ENCODE data around the gene C5orf15. TPM values are rescaled to one million over a fixed set of nuclear protein-coding genes. Genes with fewer than 3 reads are reported as not detected.

The C5orf15 gene
- 64.4 TPM for total RNA-seq

DNA sequence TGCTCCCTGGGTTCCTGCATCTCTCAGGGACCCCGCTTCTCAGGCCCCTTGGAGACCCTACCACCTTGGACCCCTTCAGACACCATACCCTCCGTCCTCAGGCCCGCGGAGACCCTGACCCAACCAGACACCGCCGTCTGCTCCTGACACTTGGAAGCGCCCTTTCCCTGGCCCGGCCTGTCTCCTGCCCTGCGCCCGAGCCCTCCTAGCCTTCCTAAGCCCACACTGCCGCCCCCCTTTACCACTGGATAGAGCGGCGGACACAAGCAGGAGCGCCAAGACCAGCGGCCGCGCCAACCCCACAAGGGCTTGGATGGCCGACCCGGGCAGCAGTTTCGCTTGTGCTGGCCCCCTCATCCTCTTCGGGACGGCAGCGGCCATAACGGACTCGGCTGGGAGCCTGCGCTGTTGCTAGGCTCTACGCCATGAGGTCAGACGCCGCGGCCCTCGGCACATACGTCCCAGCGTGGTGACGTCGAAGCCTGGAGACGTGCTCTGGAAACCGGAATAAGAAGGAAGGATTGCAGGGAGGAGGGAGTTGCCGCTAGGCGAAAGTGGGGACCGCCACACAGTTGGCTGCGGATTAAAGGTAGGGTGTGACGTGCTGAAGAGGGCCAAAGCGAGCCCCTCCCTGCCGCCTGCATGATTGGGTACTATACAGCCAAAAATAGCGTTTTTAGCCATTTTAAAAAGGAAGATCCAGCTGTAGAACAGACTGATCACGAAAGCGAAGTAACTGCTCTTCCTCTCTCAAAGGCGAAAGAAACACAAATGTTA is at the start of gene C5orf15:
Gene C5orf15, minus strand, starts transcription at position 422 of the 777 bp plus-strand sequence. Its CDS starts 41 bp downstream, at position 381.
- DNase-seq (ENCODE audit: low spot score in 2 of 2) (peak; percentile 69 to 84), FAIRE-seq (no peak)

DNA sequence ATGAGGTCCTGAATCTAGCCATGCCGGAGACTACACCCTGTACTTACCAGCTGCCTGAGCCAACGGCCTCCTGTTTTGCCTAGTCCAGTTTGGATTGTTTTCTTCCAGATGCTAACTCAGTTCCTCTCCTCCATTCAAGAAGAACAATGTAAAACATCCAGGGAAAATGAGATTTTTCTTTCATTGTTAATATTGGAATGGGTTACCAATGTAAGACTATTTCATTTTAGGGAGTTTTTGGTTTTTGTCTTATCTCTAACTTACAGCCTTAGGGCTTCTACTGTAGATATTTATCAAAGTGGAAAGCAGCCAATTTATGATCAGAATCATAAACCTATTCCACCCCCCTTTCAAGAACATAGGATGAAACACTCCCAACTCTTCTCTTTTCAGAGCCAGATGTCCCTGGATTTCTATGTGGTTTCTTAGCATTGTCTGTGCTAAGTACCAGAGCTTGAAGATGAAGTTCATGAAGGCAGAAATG is 39.9 kb upstream of the C5orf15 start:
- DNase-seq (ENCODE audit: low spot score in 2 of 2): no peak
- no peak for FAIRE-seq

DNA sequence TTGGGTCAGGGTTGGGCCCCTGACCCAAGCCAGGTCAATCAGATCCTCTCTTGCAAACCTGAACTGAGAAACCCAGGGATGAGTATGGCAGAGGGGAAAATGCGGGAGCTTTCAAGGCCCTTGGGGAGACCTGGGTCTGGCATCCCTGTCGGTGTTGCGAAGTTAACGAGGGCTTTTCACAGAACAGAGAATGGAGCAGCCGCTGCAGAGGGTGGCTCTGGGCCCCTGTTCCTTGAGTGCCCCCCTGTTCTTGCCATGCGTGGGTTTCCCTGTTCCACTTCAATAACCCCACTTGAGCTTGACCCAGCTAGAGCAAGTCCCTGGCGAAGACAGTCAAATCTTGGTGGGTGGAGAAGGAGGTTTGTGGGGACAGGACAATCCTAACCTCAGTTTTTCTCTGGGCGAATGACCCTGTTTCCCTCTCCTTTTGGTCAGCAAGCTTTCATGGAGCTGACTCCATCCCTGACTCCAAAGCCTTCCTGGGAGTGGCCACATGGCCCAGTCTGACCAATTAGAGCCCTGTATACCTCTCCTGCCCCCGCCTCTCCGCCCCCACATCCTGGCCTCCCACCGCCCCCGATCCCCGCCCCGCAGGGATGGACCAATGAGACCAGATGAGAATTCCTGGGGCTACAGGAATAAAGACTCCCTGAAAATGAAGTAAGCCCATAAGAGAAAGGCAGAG is 39.3 kb upstream of the C5orf15 start:
- no peak for FAIRE-seq

DNA sequence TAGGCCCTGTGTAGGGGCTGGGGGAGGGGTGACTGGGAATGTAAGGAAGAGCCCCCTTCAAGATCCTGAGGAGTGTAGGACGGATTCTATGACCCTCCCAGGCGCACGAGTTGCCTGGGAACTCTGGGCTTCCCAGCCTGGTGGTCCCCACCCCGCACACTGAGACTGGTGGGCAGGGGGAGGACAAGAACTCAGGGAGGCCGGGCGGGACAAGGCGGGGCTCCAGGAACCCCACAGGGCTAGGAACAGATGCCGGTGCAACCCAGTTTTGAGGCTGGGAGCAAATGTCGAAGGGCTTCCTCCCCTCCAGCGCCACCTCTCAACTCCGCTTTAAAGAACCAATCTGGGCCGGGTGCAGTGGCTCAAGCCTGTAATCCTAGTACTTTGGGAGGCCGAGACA is 37.7 kb upstream of the C5orf15 start:
- no peak for FAIRE-seq
- DNase-seq (ENCODE audit: low spot score in 2 of 2): no peak

More for the DNA sequence above, 39.3 kb upstream of the C5orf15 start:
- DNase-seq (ENCODE audit: low spot score in 2 of 2): no peak

DNA sequence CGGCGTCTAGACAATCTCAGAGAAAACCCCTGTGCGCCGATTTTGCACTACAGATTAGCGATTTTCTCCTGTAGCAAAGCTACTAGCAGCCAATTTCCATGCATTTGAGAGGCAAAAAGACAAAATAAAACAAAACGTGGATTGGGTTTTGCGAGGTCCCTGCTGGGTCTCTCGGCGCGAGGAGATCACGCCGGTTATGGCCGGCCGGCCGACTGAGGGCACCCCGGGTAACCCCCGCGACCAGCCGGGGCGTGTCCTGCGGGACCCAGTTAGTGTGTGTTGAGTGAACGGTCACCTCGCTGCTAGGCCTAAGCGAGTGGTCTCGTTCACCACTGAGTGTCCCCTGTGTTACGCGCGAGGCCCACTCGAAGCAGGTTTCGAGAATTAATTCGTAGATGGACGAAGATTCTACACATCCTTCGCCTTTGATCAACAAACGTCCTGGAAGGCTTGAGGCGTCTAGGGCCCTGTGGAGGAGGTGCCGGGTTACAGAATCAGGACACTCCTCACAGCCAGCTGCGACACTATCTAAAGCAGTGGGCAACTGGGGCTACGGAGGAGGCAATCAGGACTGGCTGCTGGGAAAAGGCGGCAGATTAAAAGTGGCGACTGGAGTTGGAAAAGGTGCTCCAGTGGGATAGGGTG is 37.1 kb upstream of the C5orf15 start:
- no peak for FAIRE-seq
- peak in 1 of 2 donors; percentile 49 for DNase-seq (ENCODE audit: low spot score in 2 of 2)

DNA sequence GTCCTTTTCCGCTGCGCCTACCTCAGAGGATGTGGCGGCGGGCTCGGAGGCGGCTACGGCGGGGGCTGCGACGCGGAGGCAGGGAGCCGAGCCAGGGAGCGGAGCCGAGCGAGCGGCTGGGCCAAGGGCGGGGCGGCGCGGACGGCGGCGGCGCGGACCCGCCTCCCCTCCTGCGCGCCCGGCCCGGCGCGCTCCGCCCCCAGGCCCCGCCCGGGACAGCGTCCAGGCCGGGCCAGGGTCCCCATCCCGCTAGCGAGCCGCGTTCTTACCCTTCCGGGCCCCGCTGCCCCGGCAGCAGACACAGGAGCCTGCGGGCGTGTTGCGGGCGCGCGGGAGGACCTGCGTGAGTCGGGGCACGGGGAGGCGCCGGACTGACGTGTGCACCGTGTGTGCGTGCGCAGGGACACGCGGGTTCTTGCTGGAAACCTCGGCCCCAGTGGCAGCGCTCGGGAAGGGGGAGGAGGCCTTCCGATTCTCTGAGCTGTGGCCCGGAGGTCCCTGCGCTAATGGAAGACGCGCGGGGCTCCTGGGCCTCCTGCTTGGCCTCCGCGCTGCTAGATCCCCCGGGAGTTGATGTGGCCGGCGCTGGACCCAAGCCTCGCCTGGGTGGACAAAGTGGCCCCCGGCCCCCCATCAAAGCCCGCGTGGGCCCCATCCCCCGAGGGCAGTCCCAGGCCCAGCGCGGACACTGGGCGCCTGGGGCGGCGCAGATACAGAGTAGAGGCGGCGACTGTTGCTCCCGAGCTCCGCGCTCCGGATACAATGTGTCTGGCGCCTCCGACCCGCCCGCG is 36.4 kb upstream of the C5orf15 start, which contains the start of gene VDAC1:
Gene VDAC1, minus strand, starts transcription at position 350 of the 791 bp plus-strand sequence. CDS start 11,963 bp downstream, outside the sequence.
- peak; percentile 94 to 97 for DNase-seq (ENCODE audit: low spot score in 2 of 2)
- no peak for FAIRE-seq

DNA sequence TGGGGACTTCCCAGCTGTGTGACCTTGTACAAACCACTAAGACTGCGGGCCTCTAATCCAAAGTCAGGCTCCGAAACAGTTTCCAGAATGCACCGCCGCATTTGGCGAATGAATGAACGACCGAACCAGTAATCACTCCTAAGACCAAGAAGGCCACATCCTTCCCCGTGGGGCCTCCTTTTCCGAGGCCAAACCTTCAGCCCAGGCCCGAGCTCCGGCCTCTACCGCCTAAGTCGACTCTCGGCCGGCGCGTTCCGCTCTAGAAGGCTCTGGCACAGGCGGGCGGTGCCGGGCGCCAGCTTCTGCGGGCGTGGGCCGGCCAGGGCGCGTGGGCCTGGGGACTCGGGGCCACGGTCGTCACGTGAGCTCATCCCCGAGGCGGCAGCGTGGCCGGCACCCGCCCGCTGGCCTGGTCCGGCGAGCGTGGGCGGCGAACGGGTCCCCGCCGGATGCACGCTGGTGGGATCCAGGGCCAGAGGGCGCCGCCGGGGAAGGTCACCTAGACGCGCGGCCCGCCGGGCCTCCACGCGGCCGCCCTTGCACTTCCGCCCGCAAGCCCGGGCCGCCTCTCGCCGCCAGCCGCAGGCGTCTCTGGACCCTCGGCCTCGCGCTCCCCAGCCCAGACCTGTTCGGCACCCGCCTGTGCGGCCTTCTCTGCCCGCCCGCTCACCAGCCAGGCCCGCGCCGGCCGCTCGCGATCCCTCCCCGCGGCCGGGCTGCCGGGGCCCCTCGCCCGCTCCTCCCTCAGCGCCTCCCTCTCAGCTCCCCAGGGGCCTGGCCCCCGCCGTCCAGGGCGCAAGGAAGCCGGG is 35.6 kb upstream of the C5orf15 start:
- peak; percentile 77 to 80 for DNase-seq (ENCODE audit: low spot score in 2 of 2)
- no peak for FAIRE-seq

DNA sequence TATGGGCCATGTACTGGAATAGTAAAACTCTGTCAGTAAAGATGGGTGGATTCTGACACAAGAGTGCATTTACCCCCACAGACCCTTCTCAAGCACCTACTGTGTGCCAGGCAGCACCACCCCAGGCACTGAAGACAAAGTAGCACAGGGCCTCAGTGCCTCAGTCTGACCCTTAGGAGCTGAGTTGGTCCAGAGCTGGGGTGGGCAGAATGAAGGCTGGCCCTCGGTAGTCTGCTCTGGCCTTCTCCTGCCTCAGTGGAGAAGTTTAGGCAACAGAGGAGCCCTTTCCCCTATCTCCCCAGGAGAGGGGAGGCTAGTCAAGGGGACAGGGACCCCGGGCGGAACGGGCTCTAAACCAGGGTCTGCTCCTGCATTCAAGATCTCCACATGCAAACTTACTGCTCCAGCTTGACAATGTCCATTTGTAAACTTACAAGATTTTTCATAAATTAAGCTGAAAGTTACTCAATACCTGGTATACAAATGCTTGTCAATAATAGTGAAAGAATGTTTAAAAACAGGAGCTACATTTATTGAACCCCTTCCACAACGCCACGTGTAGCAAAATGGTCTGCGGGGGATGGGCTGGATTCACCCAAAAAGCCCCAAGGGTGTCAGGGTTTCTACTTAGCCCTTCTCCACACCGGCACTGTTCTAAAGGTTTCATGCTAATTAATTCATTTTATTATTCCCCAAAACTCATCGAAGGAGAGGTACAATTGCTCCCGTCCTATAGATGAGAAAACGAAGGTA is 34.8 kb upstream of the C5orf15 start:
- FAIRE-seq: no peak
- DNase-seq (ENCODE audit: low spot score in 2 of 2): no peak

DNA sequence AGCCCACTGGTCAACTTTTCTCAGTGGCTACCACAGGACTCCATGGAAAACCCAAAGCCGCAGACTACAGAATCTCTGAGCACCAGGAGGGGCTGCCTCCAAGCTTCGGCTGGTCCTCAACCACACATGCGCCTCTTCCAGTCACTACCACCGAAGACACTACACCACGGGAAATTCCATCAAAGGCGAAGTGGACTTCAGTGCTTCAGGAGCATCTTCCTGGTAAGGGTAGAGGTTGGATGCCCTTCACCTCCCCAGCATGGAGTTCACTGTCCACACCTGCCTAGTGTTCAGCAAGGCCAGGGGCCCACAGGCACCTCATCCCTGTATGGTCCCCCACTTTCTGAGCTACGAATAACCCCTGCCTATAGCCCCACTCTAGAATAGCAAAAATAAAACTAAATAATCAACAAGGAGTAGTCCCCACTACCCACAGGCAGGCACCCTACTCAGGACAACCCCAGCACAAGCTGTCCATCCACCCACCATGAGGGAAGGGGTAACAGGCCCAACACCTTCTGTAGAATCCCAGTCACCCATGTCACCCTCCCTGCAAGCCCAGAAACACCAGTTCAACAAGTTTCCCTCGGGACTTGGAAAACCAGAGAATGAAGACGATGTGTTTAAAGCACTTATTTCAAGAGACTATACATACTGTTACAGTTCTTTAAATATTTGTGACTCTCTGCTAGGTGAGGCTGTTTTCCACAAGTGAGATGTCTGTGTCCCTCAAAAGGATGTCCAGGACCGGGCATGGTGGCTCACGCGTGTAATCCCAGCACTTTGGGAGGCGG is 33.7 kb upstream of the C5orf15 start:
- no peak for FAIRE-seq
- DNase-seq (ENCODE audit: low spot score in 2 of 2): no peak

DNA sequence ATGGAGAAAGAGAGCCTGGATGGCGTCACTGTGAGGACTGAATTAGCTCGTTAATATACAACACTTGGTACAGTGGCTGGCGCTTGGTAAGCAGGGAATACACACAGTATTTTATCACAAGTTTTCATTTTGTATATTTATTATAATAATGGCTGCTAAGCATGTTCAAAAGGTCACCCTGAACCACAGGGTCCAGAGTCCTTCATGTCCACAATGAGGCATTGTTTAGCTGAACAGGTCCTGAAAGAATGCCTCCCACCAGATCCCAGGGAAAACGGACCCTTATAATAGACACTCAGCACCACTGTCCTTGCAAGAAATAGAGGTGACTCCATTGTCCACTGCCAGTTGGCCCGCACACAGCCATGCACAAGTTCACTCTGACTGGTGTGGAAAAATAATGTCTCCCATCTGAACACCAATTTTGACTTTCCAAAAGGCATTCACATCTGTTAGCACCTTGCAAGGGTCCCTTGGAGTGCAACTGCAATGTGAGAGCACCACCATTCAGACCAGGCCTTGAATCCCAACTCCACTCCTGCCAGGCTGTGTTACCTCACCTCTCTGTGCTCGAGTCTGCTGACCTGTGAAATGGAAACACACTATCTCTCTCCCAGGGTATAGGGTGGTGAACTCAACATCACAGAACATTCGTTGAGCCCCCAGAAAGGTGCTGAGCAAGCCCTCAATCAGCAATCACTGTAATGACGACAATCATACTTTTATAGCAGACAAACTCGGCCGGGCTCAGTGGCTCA is 32.5 kb upstream of the C5orf15 start:
- no peak for FAIRE-seq

DNA sequence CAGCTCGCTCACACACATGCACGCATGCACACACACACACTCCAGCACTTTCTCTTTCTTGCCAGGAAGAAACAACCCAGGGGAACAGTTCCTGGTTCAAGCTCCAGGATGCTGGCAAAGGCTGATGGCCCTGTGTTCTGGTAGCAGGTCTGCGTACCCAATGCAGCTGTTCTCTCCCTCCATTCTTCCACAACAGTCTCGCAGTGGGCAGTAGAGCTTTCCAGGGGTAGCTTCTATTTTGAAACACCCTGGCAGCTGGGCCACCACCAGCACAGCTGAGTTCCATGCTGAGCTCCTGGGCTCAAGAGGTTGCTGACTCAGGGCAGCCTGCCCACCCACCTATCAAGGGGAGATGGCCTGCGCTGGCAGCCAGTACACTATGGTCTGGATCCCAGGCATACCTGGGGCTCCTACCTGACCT is 31.7 kb upstream of the C5orf15 start:
- FAIRE-seq (no peak), DNase-seq (ENCODE audit: low spot score in 2 of 2) (no peak)

More for the DNA sequence above, 32.5 kb upstream of the C5orf15 start:
- DNase-seq (ENCODE audit: low spot score in 2 of 2): no peak

DNA sequence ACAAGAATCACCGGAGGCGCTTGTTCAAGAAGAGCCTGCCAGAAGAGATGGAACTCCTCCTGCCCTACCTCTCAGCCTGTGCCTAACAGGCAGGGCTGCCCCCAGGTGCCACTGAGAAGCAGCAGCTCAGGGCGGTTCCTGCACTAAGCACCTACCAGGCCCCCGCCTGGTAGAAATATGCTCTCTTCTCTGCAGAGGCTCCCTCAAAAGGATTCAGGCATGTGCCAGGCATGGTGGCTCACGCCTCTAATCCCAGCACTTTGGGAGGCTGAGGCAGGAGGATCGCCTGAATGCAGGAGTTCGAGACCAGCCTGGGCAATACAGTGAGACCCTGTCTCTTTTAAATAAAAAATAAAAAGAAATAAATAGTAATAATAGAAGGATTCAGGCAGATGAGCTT is 30.4 kb upstream of the C5orf15 start:
- FAIRE-seq (no peak), DNase-seq (ENCODE audit: low spot score in 2 of 2) (no peak)

DNA sequence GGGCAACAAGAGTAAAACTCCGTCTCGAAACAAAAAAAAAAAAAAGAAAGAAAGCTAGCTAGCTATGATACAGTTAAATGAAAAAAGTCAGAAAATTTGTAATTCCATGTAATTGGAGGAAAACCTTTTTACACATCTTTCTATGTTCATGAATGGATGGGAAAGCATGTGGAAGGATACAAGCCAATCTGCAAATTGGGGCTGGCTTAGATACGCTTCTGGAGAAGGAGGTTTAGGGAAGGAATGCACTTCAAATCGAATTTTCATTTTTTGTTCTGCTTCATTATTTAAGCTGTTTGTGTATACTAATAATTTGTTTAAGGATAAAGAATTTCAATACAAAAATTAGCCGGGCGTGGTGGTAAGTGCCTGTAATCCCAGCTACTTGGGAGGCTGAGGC is 29.6 kb upstream of the C5orf15 start:
- no peak for DNase-seq (ENCODE audit: low spot score in 2 of 2)
- no peak for FAIRE-seq

DNA sequence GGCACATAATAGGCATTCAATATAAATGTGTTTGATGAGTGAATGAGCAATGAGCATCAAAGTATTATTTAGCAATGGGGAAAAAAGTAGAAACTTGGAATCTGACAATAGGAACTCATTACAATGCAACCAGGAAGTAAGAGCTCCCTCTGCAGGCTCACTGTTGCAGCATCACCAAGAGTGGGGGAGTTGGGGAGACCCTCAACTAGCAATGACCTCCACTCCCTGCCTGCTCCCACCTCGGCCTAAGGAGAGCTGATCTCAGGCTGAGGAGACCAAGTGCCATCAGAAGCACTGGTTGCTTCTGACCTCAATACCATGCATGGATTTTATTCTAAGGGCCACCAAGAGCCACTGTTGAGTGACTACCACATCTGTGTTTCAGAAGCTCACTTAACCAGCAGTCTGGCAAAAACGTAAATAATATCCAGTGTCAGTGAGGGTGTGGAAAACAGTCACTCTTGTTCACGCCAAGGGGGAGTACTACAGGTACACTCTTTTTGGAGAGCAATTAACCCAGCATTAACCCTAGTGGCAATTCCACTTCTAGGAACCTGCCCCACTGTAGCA is 28.3 kb upstream of the C5orf15 start:
- DNase-seq (ENCODE audit: low spot score in 2 of 2): no peak
- no peak for FAIRE-seq

DNA sequence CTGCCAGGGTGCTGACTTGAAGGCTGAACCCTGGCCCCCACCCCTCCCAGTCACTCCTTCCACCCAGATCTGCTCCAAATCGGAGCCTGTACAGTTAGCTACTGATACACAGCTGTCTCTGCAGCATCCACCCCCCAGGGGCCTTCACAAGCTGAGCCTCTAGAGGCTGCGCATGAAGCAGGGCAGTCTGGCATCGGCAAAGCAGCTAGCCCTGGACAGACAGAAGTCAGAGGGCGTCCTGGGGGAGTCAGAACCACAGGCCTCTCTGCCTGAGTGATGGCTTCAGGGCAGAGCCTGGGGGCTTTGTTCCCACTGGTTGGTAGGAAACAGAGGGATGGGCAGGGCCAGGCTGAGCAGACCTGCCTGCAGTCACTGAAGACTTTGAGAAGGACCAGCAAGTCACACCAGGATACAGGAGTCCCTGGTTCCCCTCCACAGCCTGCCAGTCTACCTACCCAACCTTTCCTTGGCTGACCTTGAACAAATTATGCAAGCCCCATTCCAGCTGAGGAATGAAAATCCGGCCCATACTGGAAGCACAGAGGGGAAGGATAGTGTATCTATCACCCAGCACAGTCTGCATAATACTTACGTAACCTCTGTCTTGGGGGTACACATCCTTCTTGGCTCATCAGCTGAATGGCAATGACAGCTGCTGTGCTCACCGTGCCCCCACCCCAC is 27.6 kb upstream of the C5orf15 start:
- no peak for FAIRE-seq
- DNase-seq (ENCODE audit: low spot score in 2 of 2): no peak

DNA sequence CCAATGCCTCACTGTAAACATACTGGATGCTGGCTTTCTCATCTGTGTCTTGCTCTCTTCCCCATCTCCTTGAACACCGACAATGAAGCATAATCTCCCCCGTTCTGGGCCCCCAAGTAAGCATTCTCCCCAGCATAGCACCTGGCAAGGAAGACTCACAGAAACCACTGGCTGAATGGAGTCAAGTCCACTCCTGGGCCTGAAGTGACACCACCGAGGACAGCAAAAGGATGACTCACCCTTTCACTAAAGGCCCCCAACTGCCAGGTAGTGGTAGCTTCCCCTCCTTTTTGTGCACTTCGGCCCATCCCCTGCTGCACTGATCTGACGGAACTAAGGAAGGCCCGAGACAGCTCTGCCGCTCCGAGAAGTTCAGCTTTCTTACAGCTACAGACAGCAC is 26.9 kb upstream of the C5orf15 start:
- DNase-seq (ENCODE audit: low spot score in 2 of 2) (no peak), FAIRE-seq (no peak)

Measured in frontal cortex (tissue), 4 donors.